ENCODE measurements around the gene ASPG. TPM values are rescaled to one million over a fixed set of nuclear protein-coding genes. Genes with fewer than 3 reads are reported as not detected.

The ASPG gene
- total and polyA plus RNA-seq, 4 donors, result 0.13 to 2.2 (median 0.92) TPM

DNA sequence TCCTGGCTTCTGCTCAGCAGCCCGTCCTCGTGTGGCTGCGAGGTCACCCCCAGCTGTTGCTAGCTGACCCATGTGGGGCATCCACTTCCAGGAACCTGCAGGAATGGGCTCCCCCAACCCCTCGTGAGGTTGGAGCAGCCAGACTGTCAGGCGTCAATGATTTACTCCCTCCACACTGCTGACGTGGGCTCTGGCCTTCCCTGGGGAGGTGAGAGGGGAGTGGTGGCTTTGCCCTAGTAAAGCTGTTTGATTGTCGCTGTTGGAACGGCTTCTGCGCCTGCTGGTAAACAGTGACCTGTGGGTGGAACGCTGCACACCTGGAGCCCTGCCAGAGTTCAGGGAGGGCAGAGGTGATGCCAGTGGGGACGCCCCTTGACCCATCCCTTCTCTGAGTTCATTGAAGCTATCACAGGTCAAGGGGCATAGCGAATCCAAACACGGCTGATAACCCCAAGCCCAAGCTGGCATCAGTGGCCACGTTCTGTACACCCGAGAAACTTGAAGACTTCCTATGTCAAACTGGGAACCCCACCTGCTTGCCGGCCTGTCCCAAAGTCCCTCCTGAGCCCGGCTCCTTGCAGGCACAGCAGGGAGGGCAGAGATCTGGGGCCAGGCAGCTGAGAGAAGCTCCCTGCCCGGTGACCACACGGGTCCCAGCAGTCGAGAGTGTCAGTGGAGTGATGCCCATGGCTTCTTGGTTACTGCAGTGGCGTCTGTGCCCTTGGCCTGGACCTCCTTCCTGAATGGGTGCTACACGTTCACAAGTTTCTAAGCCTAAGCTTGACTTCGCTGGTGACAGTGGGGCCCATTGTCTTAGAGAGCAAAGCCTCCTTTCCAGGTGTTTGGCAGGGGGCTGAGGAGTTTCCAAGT, 2.7 kb downstream of the ASPG start:
- no peaks in the 10 kb centered on the region for H3K27me3 ChIP-seq (ENCODE audit: control insufficient read depth in 1 of 2, insufficient read depth in 2 of 2, low read length in 1 of 2)
- no peak overlapping the region for H3K4me3 ChIP-seq (ENCODE audit: low read length in 2 of 2)
- peak in 1 of 2 donors; percentile 32 for DNase-seq
- no peaks in the 10 kb centered on the region for H3K9me3 ChIP-seq (ENCODE audit: control insufficient read depth, low read length)
- intact Hi-C loops (cut with DNase I), result loop anchor here in 1 of 2 donors (10.0 kb wide), 1 partner anchor 547 kb away; no protein-coding TSS in a partner anchor
- H3K36me3 ChIP-seq (ENCODE audit: control insufficient read depth in 1 of 2, insufficient read depth in 2 of 2, low read length in 1 of 2), result no peaks in the 10 kb centered on the region
- no peak for ATAC-seq (ENCODE audit: low FRiP score)
- H3K27ac ChIP-seq (ENCODE audit: low read depth in 1 of 2, low read length in 2 of 2), result no peak overlapping the region
- 88 to 89% methylated on average over 23 of the region's 23 CpGs for WGBS, 2 donors
- H3K4me1 ChIP-seq (ENCODE audit: control insufficient read depth in 1 of 2, insufficient read depth in 2 of 2, low read length in 2 of 2), result no peaks in the 10 kb centered on the region

- Histone ChIP-seq H3K9me3 (ENCODE audit: control insufficient read depth, low read length) (no peaks in the 10 kb centered on the region), H3K27ac (ENCODE audit: low read depth in 1 of 2, low read length in 2 of 2) (no peak overlapping the region), H3K27me3 (ENCODE audit: control insufficient read depth in 1 of 2, insufficient read depth in 2 of 2, low read length in 1 of 2) (no peaks in the 10 kb centered on the region), H3K36me3 (ENCODE audit: control insufficient read depth in 1 of 2, insufficient read depth in 2 of 2, low read length in 1 of 2) (no peaks in the 10 kb centered on the region), H3K4me3 (ENCODE audit: low read length in 2 of 2) (no peak overlapping the region), H3K4me1 (ENCODE audit: control insufficient read depth in 1 of 2, insufficient read depth in 2 of 2, low read length in 2 of 2) (no peaks in the 10 kb centered on the region)
- DNase-seq, result peak in 1 of 2 donors; percentile 73
- 96 to 97% methylated on average over 20 of the region's 20 CpGs for WGBS, 2 donors
- intact Hi-C loops (cut with DNase I), result no loop called here
- no peak for ATAC-seq (ENCODE audit: low FRiP score)
Measured at GRCh38 chr14:104090071-104090748, 4.7 kb downstream of the ASPG start.

DNA sequence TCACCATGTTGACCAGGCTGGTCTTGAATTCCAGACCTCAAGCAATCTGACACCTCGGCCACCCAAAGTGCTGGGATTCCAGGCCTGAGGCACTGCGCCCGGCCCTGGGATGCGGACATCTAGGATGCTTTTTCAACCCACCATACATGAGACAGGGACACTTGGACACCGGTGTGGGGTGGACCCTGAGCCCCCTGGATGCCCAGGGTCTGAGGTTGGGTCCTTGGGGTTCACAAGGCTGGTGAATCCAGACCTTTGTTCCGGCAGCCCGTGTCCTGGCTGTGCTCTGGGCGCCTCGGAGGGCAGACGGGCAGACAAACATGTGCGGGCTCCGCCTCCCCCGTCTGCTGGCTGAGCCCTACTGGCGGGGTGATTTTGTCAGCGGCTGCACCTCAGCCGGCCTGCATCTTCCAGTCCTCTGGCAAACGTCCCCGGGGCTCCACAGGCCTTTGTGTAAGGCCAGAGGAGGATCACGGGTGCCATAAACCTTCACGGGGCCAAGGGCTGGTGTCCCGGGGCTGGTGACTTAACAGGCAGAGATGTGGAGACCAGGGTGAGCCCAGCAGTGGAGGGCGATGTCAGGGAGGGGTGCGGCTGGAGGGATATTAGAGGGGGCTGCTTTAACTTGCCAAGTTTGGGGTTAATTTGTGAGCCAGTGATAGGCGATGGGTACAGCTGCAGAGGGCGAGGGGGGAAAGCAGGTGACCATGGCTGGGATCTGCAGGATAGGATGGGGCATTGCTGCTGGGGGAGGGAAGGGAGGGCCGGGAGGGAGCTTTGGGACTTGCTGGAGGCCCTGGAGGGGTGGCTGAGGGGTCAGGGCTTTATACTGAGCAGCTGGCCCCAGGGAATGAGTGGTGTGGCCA, 5.8 kb downstream of the ASPG start:
- Histone ChIP-seq H3K9me3 (ENCODE audit: control insufficient read depth, low read length) (no peaks in the 10 kb centered on the region), H3K4me1 (ENCODE audit: control insufficient read depth in 1 of 2, insufficient read depth in 2 of 2, low read length in 2 of 2) (no peaks in the 10 kb centered on the region), H3K36me3 (ENCODE audit: control insufficient read depth in 1 of 2, insufficient read depth in 2 of 2, low read length in 1 of 2) (no peaks in the 10 kb centered on the region), H3K4me3 (ENCODE audit: low read length in 2 of 2) (no peak overlapping the region), H3K27ac (ENCODE audit: low read depth in 1 of 2, low read length in 2 of 2) (no peak overlapping the region), H3K27me3 (ENCODE audit: control insufficient read depth in 1 of 2, insufficient read depth in 2 of 2, low read length in 1 of 2) (no peaks in the 10 kb centered on the region)
- intact Hi-C loops (cut with DNase I), result no loop called here
- 45 to 52% methylated on average over 26 of the region's 26 CpGs for WGBS, 2 donors
- DNase-seq (peak; percentile 46 to 57), ATAC-seq (ENCODE audit: low FRiP score) (no peak)

DNA sequence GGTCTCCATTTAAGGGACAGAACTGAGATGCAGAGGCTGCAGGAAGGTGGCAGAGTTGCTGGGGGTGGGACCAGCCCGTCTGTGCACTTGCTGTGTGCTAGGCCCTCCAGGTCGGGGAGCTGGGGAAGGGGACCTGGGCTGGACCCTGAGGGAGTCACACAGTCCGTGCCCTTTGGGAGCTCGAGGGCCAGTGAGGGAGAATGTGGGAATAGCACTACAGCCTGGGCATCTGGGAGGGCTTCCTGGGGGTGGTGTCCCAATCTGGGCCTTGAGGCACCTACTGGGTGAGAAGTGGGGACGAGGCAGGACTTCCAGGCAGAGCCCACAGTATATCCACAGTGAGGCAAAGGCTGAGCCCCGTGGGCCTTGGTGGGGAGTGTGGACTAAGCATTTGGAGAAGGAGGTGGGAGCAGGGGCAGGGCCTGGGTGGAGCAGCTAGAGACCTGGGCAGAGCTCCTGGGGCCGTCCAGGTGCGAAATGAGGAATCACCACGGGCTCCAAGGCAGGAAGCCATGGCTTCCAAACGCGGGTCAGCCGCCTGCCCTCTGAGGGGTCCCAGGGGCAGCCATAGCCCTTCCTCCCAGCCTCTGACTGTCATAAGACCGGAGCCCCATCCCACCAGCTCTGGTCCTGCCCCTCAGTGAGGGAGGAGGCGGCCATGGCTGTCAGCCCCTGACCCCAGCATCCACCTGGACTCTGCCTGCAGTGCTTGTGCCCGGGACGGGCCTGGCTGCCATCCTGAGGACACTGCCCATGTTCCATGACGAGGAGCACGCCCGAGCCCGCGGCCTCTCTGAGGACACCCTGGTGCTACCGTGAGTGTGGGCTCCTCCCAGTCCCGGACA, 6.6 kb downstream of the ASPG start:
- intact Hi-C loops (cut with DNase I), result no loop called here
- Histone ChIP-seq H3K27me3 (ENCODE audit: control insufficient read depth in 1 of 2, insufficient read depth in 2 of 2, low read length in 1 of 2) (no peaks in the 10 kb centered on the region), H3K4me3 (ENCODE audit: low read length in 2 of 2) (no peak overlapping the region), H3K27ac (ENCODE audit: low read depth in 1 of 2, low read length in 2 of 2) (no peak overlapping the region), H3K9me3 (ENCODE audit: control insufficient read depth, low read length) (no peaks in the 10 kb centered on the region), H3K36me3 (ENCODE audit: control insufficient read depth in 1 of 2, insufficient read depth in 2 of 2, low read length in 1 of 2) (no peaks in the 10 kb centered on the region), H3K4me1 (ENCODE audit: control insufficient read depth in 1 of 2, insufficient read depth in 2 of 2, low read length in 2 of 2) (no peaks in the 10 kb centered on the region)
- 91 to 93% methylated on average over 22 to 23 of the region's 23 CpGs for WGBS, 2 donors
- no peak for ATAC-seq (ENCODE audit: low FRiP score)
- DNase-seq, result peak; percentile 46 to 71

GRCh38 chr14:104092931-104093365, 7.4 kb downstream of the ASPG start:
- Histone ChIP-seq H3K27ac (ENCODE audit: low read depth in 1 of 2, low read length in 2 of 2) (no peak overlapping the region), H3K4me3 (ENCODE audit: low read length in 2 of 2) (no peak overlapping the region), H3K27me3 (ENCODE audit: control insufficient read depth in 1 of 2, insufficient read depth in 2 of 2, low read length in 1 of 2) (no peaks in the 10 kb centered on the region), H3K4me1 (ENCODE audit: control insufficient read depth in 1 of 2, insufficient read depth in 2 of 2, low read length in 2 of 2) (no peaks in the 10 kb centered on the region), H3K9me3 (ENCODE audit: control insufficient read depth, low read length) (no peaks in the 10 kb centered on the region), H3K36me3 (ENCODE audit: control insufficient read depth in 1 of 2, insufficient read depth in 2 of 2, low read length in 1 of 2) (no peaks in the 10 kb centered on the region)
- ATAC-seq (ENCODE audit: low FRiP score) (no peak), DNase-seq (peak; percentile 38 to 62)
- WGBS, 2 donors, result 82 to 85% methylated on average over 11 of the region's 11 CpGs
- intact Hi-C loops (cut with DNase I), result no loop called here

GRCh38 chr14:104093366-104094055, 8.0 kb downstream of the ASPG start:
- DNase-seq (peak; percentile 35 to 62), ATAC-seq (ENCODE audit: low FRiP score) (no peak)
- intact Hi-C loops (cut with DNase I), result no loop called here
- H3K27me3 ChIP-seq (ENCODE audit: control insufficient read depth in 1 of 2, insufficient read depth in 2 of 2, low read length in 1 of 2), result no peaks in the 10 kb centered on the region
- WGBS, 2 donors, result 70 to 72% methylated on average over 18 of the region's 18 CpGs
- no peaks in the 10 kb centered on the region for H3K36me3 ChIP-seq (ENCODE audit: control insufficient read depth in 1 of 2, insufficient read depth in 2 of 2, low read length in 1 of 2)
- no peak overlapping the region for H3K27ac ChIP-seq (ENCODE audit: low read depth in 1 of 2, low read length in 2 of 2)
- no peaks in the 10 kb centered on the region for H3K4me1 ChIP-seq (ENCODE audit: control insufficient read depth in 1 of 2, insufficient read depth in 2 of 2, low read length in 2 of 2)
- H3K9me3 ChIP-seq (ENCODE audit: control insufficient read depth, low read length), result no peaks in the 10 kb centered on the region
- no peak overlapping the region for H3K4me3 ChIP-seq (ENCODE audit: low read length in 2 of 2)

DNA sequence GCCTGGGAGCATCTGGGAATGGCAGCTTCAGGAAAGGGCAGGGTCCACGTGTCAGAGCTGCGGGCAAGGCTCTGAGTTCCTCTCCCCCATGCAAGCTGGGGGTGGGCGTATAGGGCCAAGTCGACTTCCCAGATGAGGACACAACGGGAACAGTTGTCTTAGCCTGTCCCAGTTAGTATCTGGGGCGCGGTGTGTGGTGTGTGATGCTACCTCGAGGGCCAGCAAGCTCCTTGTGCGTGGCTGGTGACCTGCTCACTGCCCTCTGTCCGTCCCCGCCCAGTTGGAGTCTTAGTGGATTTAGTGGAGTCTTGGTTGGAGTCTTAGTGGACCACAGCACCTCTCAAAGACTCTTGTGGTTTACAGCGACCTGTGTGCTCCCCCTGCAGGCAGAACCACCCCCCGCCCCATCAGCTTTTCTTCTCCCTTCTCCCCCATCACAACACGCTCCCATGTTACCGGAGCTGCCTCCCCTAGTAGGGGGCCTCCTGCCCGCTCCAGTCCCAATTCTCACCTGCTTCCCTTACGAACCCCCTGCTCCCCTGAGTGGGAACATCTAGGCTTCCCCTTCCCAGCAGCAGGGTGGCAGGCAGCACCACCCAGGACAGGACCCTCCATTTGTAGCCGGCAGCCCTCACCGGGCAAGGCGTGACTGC, 8.7 kb downstream of the ASPG start:
- intact Hi-C loops (cut with DNase I), result no loop called here
- 65 to 68% methylated on average over 19 to 20 of the region's 20 CpGs for WGBS, 2 donors
- peak in 1 of 2 donors; percentile 34 for DNase-seq
- H3K36me3 ChIP-seq (ENCODE audit: control insufficient read depth in 1 of 2, insufficient read depth in 2 of 2, low read length in 1 of 2), result no peaks in the 10 kb centered on the region
- no peak for ATAC-seq (ENCODE audit: low FRiP score)
- no peak overlapping the region for H3K27ac ChIP-seq (ENCODE audit: low read depth in 1 of 2, low read length in 2 of 2)
- H3K4me3 ChIP-seq (ENCODE audit: low read length in 2 of 2), result no peak overlapping the region
- no peaks in the 10 kb centered on the region for H3K27me3 ChIP-seq (ENCODE audit: control insufficient read depth in 1 of 2, insufficient read depth in 2 of 2, low read length in 1 of 2)
- no peaks in the 10 kb centered on the region for H3K4me1 ChIP-seq (ENCODE audit: control insufficient read depth in 1 of 2, insufficient read depth in 2 of 2, low read length in 2 of 2)
- H3K9me3 ChIP-seq (ENCODE audit: control insufficient read depth, low read length), result no peaks in the 10 kb centered on the region

All from aorta (tissue), 5 donors.